ENCODE data around the gene KRT4.
"Not testable (repeated sequence)": the region's sequence is repeated elsewhere in the genome, so short reads cannot be mapped to it uniquely, and the experiment has no call there.

Gene KRT4

GRCh38 chr12:52772772-52773171, 41.1 kb downstream of the KRT4 start:
- no peak for DNase-seq (ENCODE audit: low spot score)

GRCh38 chr12:52772188-52772587, 41.7 kb downstream of the KRT4 start:
- DNase-seq (ENCODE audit: low spot score), result no peak

GRCh38 chr12:52771505-52771904, 42.4 kb downstream of the KRT4 start:
- no peak for DNase-seq (ENCODE audit: low spot score)

GRCh38 chr12:52771088-52771487, 42.8 kb downstream of the KRT4 start:
- no peak for DNase-seq (ENCODE audit: low spot score)

- no peak for DNase-seq (ENCODE audit: low spot score)
These were observed 44.0 kb downstream of the KRT4 start for GRCh38 chr12:52769946-52770345.

GRCh38 chr12:52769354-52769753, 44.6 kb downstream of the KRT4 start:
- DNase-seq (ENCODE audit: low spot score), result no peak

- no peak for DNase-seq (ENCODE audit: low spot score)
These were observed 45.3 kb downstream of the KRT4 start for GRCh38 chr12:52768479-52769200.

GRCh38 chr12:52767427-52767826, 46.5 kb downstream of the KRT4 start:
- DNase-seq (ENCODE audit: low spot score), result no peak

GRCh38 chr12:52767020-52767379, 46.9 kb downstream of the KRT4 start:
- DNase-seq (ENCODE audit: low spot score), result no peak

- no peak for DNase-seq (ENCODE audit: low spot score)
These were observed 47.4 kb downstream of the KRT4 start for GRCh38 chr12:52766351-52767019.

GRCh38 chr12:52765702-52766101, 48.2 kb downstream of the KRT4 start:
- DNase-seq (ENCODE audit: low spot score), result no peak

- DNase-seq (ENCODE audit: low spot score), result no peak
These were observed 49.9 kb downstream of the KRT4 start for GRCh38 chr12:52763991-52764390.

- no peak for DNase-seq (ENCODE audit: low spot score)
These were observed 50.8 kb downstream of the KRT4 start for GRCh38 chr12:52763036-52763659.

GRCh38 chr12:52761802-52762201, 52.1 kb downstream of the KRT4 start:
- DNase-seq (ENCODE audit: low spot score), result no peak

- DNase-seq (ENCODE audit: low spot score), result not testable (repeated sequence)
These were observed 52.7 kb downstream of the KRT4 start for GRCh38 chr12:52761218-52761617.

GRCh38 chr12:52760623-52761022, 53.3 kb downstream of the KRT4 start:
- no peak for DNase-seq (ENCODE audit: low spot score)

- no peak for DNase-seq (ENCODE audit: low spot score)
These were observed 54.2 kb downstream of the KRT4 start for GRCh38 chr12:52759695-52760094.

- no peak for DNase-seq (ENCODE audit: low spot score)
These were observed 54.7 kb downstream of the KRT4 start for GRCh38 chr12:52759218-52759617.

- DNase-seq (ENCODE audit: low spot score), result no peak
These were observed 56.3 kb downstream of the KRT4 start for GRCh38 chr12:52757449-52758176.

Data from CD4-positive, alpha-beta T cell treated with Interleukin-15 for 4 hours (primary cell).